HCT116 (cell line): ENCODE results near the gene PIKFYVE. TPM values are rescaled to one million over a fixed set of nuclear protein-coding genes. Genes with fewer than 3 reads are reported as not detected.
"Not testable (repeated sequence)": the region's sequence is repeated elsewhere in the genome, so short reads cannot be mapped to it uniquely, and the experiment has no call there.

Experiments used
- ATAC-seq: fragments of 200-7000 bp; cut with Tn5 transposase; 2 replicates; pipeline ENCODE4 v1.9.1; 2020; ENCODE audit warnings: mild to moderate bottlenecking, moderate library complexity
- BruUV-seq: library from RNA; stranded (reverse); fragments of 400-500 nt; replicated peaks from 2 replicates; lab custom pipeline; 2021; lab: Mats Ljungman, UMichigan
- CTCF ChIA-PET: fragments of 300-600 bp; sonication (Branson Sonifier 250); formaldehyde crosslinking; loops from one replicate; lab custom pipeline; 2021; ENCODE audit warnings: antibody characterized with exemption; lab: Charles Lee
- POLR2A ChIA-PET: fragments of 300-600, 350-600 bp; sonication (Branson Sonifier 250); formaldehyde crosslinking; loops from one replicate; lab custom pipeline; 2021; ENCODE audit warnings: antibody characterized with exemption; lab: Charles Lee
- RAD21 ChIA-PET, 2 experiments: fragments of 300-600 bp; sonication (Branson Sonifier 250); formaldehyde crosslinking; loops; one replicate each; lab custom pipeline; 2023; ENCODE audit warnings: low total read pairs in 2 of 2; ENCODE audit not compliant: uncharacterized antibody in 2 of 2, unreplicated experiment in 2 of 2, low non-redundant PET in 1 of 2; lab: Charles Lee
- DNase-seq: peaks from one replicate; pipeline ENCODE4 v3.0.0-alpha.2; 2010; ENCODE audit warnings: low read depth, low spot score
- H2AFZ ChIP-seq: fragments of 200-600 bp; shearing (Covaris generic), sonication (generic); 2 replicates; pipeline ENCODE4 v1.6.1; 2017; ENCODE audit warnings: low read depth, mixed run types, mixed read lengths, antibody characterized with exemption, low read length; ENCODE audit not compliant: poor library complexity, severe bottlenecking
- H3K27ac ChIP-seq: 2 replicates; pipeline ENCODE4 v1.5.1; 2012; ENCODE audit warnings: low read depth, low read length
- H3K27me3 ChIP-seq: fragments of 200-600 bp; sonication (generic); 2 replicates; pipeline ENCODE4 v1.6.1; 2016; ENCODE audit warnings: mixed run types, low read length, mixed read lengths; ENCODE audit not compliant: insufficient read depth
- H3K36me3 ChIP-seq, 2 experiments: fragments of 200-500 bp in 1 of 2; fragments of 200-600 bp in 1 of 2; sonication (Bioruptor generic) in 1 of 2; sonication (generic) in 1 of 2; 2 replicates each; pipeline versions ENCODE4 v1.5.1 to v1.6.1; 2014 to 2016; ENCODE audit warnings: low read length in 2 of 2, inconsistent platforms in 1 of 2, mixed read lengths in 1 of 2, mixed run types in 1 of 2; ENCODE audit not compliant: insufficient read depth in 2 of 2, control insufficient read depth in 1 of 2
- H3K4me1 ChIP-seq, 2 experiments: fragments of 200-600 bp in 1 of 2; sonication (generic) in 1 of 2; 2 replicates each; pipeline versions ENCODE4 v1.5.1 to v1.6.1; 2012 to 2017; ENCODE audit warnings: low read length in 2 of 2, inconsistent platforms in 1 of 2, mild to moderate bottlenecking in 1 of 2, mixed read lengths in 1 of 2, mixed run types in 1 of 2, moderate library complexity in 1 of 2; ENCODE audit not compliant: insufficient read depth in 2 of 2, control insufficient read depth in 1 of 2
- H3K4me2 ChIP-seq: fragments of 200-600 bp; sonication (generic); 2 replicates; pipeline ENCODE4 v1.6.1; 2017; ENCODE audit warnings: mixed run types, low read length, mixed read lengths
- H3K4me3 ChIP-seq, 2 experiments: fragments of 200-600 bp in 1 of 2; sonication (generic) in 1 of 2; replicated peaks in 1 of 2; 2 replicates each; pipeline ENCODE4 v1.5.1; 2011 to 2016; ENCODE audit warnings: low read length in 2 of 2, control low read depth in 1 of 2, low read depth in 1 of 2, mild to moderate bottlenecking in 1 of 2, mixed read lengths in 1 of 2, mixed run types in 1 of 2
- H3K79me2 ChIP-seq: fragments of 200-600 bp; sonication (generic); 2 replicates; pipeline ENCODE4 v1.6.1; 2017; ENCODE audit warnings: mild to moderate bottlenecking, mixed run types, low read length, moderate library complexity, mixed read lengths; ENCODE audit not compliant: insufficient read depth
- H3K9ac ChIP-seq: fragments of 200-600 bp; sonication (generic); 2 replicates; pipeline ENCODE4 v1.6.1; 2016; ENCODE audit warnings: low read length, mixed read lengths
- H3K9me2 ChIP-seq: fragments of 200-600 bp; sonication (generic), shearing (Covaris generic); 2 replicates; pipeline ENCODE4 v1.6.1; 2017; ENCODE audit warnings: mixed run types, mild to moderate bottlenecking, moderate library complexity; ENCODE audit not compliant: insufficient read depth
- H3K9me3 ChIP-seq, 2 experiments: fragments of 200-500 bp in 1 of 2; fragments of 200-600 bp in 1 of 2; sonication (Bioruptor generic) in 1 of 2; sonication (generic) in 1 of 2; 2 replicates each; pipeline ENCODE4 v1.6.1; 2014 to 2017; ENCODE audit warnings: low read length in 2 of 2, mixed read lengths in 2 of 2, inconsistent platforms in 1 of 2, low read depth in 1 of 2, mild to moderate bottlenecking in 1 of 2, mixed run types in 1 of 2, moderate library complexity in 1 of 2; ENCODE audit not compliant: control insufficient read depth in 1 of 2, insufficient read depth in 1 of 2
- H4K20me1 ChIP-seq: fragments of 200-600 bp; sonication (generic), shearing (Covaris generic); 2 replicates; pipeline ENCODE4 v1.6.1; 2017; ENCODE audit warnings: mixed run types, mild to moderate bottlenecking, moderate library complexity; ENCODE audit not compliant: insufficient read depth
- CBX3 ChIP-seq: IDR thresholded peaks from 2 replicates; pipeline ENCODE4 v1.6.1; 2012; ENCODE audit warnings: low read depth
- RAD21 ChIP-seq: IDR thresholded peaks from 2 replicates; pipeline ENCODE4 v1.6.1; 2012; ENCODE audit warnings: low read depth, mild to moderate bottlenecking
- intact Hi-C: fragments of 100-400 bp; cut with micrococcal nuclease; formaldehyde crosslinking; loops from 2 replicates; pipeline ENCODE4 v1.10.0; 2022
- total RNA-seq: library from RNA; stranded (reverse); gene quantifications from one replicate; pipeline ENCODE4 v1.2.1, GENCODE V29; 2021; ENCODE audit not compliant: unreplicated experiment
- TF ChIP-seq, protein P1 (sequence below), 3 experiments: fragments of 200-600 bp in 1 of 3; sonication (generic) in 1 of 3; IDR thresholded peaks in 2 of 3; conservative IDR thresholded peaks in 1 of 3; 2 replicates each; pipeline ENCODE4 v1.5.1; 2012 to 2017; ENCODE audit warnings: low read depth in 2 of 3, low read length in 2 of 3, antibody characterized with exemption in 1 of 3, borderline replicate concordance in 1 of 3, control low read depth in 1 of 3, mild to moderate bottlenecking in 1 of 3, mixed read lengths in 1 of 3, mixed run types in 1 of 3, moderate library complexity in 1 of 3; ENCODE audit not compliant: insufficient read depth in 1 of 3

PIKFYVE gene
- total RNA-seq, 1 experiment from 2014 or later, result 21.8 TPM

DNA sequence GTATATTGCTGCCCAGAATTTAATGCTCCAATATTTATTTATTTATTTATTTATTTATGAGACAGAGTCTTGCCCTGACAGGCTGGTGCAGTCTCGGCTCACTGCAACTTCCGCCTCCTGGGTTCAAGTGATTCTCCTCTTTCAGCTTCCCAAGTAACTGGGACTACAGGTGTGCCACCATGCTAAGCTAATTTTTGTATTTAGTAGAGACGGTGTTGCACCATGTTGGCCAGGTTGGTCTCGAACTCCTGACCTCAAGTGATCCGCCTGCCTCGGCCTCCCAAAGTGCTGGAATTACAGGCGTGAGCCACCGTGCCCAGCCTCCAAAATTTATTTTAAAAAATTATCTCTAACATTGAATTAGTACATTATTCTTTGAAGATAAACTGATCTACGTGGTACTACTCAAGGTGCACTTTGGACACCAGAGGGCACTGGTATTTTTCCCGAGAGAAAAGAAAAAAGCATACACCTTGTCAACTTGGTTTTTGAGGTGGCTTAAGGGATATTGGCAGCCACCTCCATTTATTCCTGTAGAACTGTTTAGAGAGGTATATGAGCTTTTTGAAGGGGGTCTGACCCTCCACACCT, 9.8 kb upstream of the PIKFYVE start:
- Histone ChIP-seq H2AFZ (no peak overlapping the region), H3K79me2 (no peaks in the 10 kb centered on the region), H3K9me2 (no peaks in the 10 kb centered on the region), H3K9ac (no peak overlapping the region), H3K4me2 (peak overlapping the region; percentile 96; the same call in 1 of the 2 replicates), H3K4me1 (peaks cover 10 to 20% of the 10 kb centered on the region in 2 experiments; a peak in 3 of 4 replicates), H3K36me3 (0 out of 4 replicates have a peak, but pooled peaks cover 0 to 2% of the 10 kb centered on the region in 2 experiments), H3K4me3 (no peak overlapping the region), H3K27me3 (no peaks in the 10 kb centered on the region), H4K20me1 (no peaks in the 10 kb centered on the region), H3K9me3 (no peaks in the 10 kb centered on the region), H3K27ac (peak overlapping the region; percentile 64; the same call in 1 of the 2 replicates)
- no TSS peak for BruUV-seq
- ATAC-seq, result no peak
- ChIA-PET POLR2A (no interaction called here), CTCF (interaction anchor here (1.0 to 4.4 kb wide), 2 partner anchors 8 to 154 kb away, joined by 3 to 44 read pairs; no protein-coding TSS in a partner anchor), RAD21 (no interaction called here)
- TF ChIP-seq RAD21 (peak; percentile 38; the same call in 1 of the 2 replicates), CBX3 (no peak)
- TF ChIP-seq, protein P1, sequence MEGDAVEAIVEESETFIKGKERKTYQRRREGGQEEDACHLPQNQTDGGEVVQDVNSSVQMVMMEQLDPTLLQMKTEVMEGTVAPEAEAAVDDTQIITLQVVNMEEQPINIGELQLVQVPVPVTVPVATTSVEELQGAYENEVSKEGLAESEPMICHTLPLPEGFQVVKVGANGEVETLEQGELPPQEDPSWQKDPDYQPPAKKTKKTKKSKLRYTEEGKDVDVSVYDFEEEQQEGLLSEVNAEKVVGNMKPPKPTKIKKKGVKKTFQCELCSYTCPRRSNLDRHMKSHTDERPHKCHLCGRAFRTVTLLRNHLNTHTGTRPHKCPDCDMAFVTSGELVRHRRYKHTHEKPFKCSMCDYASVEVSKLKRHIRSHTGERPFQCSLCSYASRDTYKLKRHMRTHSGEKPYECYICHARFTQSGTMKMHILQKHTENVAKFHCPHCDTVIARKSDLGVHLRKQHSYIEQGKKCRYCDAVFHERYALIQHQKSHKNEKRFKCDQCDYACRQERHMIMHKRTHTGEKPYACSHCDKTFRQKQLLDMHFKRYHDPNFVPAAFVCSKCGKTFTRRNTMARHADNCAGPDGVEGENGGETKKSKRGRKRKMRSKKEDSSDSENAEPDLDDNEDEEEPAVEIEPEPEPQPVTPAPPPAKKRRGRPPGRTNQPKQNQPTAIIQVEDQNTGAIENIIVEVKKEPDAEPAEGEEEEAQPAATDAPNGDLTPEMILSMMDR (IDR thresholded peaks at IDR 0.05 in 2 of 3, conservative IDR thresholded peaks at IDR 0.05 in 1 of 3; ENCODE audit: borderline replicate concordance in 1 of 3, insufficient read depth in 1 of 3, low read depth in 2 of 3, low read length in 2 of 3), result peak; percentile 29 to 48 (median 46); a peak in 4 of 6 replicates
- no peak for DNase-seq
- intact Hi-C loops, result loop anchor here (2.0 to 5.0 kb wide), 2 partner anchors 951 to 1076 kb away; no protein-coding TSS in a partner anchor

DNA sequence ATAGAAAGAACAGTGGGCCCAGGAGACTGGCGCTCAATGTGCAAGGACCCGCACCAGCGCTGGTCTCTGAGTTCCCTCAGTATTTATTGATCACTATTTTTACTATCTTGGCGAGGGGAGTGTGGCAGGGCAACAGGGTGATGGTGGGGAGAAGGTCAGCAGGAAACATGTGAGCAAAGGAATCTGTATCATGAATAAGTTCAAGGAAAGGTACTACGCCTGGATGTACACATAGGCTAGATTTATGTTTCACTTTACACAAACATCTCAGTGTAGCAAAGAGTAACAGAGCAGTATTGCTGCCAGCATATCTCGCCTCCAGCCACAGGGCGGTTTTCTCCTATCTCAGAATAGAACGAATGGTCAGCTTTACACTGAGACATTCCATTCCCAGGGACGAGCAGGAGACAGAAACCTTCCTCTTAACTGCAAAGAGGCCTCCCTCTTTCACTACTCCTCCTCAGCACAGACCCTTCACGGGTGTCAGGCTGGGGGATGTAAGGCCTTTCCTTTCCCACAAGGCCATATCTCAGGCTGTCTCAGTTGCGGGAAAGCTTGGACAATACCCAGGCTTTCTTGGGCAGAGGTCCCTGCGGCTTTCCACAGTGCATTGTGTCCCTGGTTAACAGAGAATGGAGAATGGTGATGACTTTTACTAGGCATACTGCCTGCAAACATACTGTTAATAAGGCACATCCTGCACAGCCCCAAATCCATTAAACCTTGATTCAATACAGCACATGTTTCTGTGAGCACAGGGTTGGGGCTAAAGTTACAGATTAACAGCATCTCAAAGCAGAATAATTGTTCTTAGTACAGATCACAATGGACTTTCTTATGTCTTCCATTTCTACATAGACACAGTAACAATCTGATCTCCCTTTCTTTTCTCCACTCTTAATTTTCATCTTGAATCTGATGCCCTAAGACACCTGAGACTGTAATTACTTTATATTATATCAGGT, 8.9 kb upstream of the PIKFYVE start:
- H3K79me2 ChIP-seq, H3K36me3 ChIP-seq, POLR2A ChIA-PET, H3K4me2 ChIP-seq, H3K9me2 ChIP-seq, BruUV-seq, H4K20me1 ChIP-seq, H2AFZ ChIP-seq, ATAC-seq, DNase-seq, H3K27ac ChIP-seq, RAD21 ChIA-PET, H3K9ac ChIP-seq, H3K9me3 ChIP-seq, H3K27me3 ChIP-seq, H3K4me3 ChIP-seq: not testable (repeated sequence)
- CTCF ChIA-PET, result interaction anchor here (4.4 kb wide), 1 partner anchor 155 kb away, joined by 44 read pairs; no protein-coding TSS in a partner anchor
- intact Hi-C loops, result loop anchor here (2.0 to 5.0 kb wide), 2 partner anchors 950 to 1075 kb away; no protein-coding TSS in a partner anchor
- H3K4me1 ChIP-seq, result peaks cover 10 to 20% of the 10 kb centered on the region in 2 experiments; a peak in 3 of 4 replicates
